Body of pancreas (tissue), 4 donors: ENCODE results near the gene GPRC5B. TPM values are rescaled to one million over a fixed set of nuclear protein-coding genes. Genes with fewer than 3 reads are reported as not detected.

Source experiments
- ATAC-seq: fragments of 150-250 bp; one replicate; pipeline ENCODE4 v1.9.1; 2016
- DNase-seq, 4 donors: peaks; one replicate each; pipeline ENCODE4 v3.0.0-alpha.2; 2019
- H3K27ac ChIP-seq, 4 donors: fragments of 200-600 bp; sonication (generic); 1 replicate in 3 of 4; 2 replicates in 1 of 4; pipeline versions ENCODE4 v1.5.1 to v1.6.1; 2016 to 2019; ENCODE audit warnings: mild to moderate bottlenecking in 1 of 4, mixed read lengths in 1 of 4, moderate library complexity in 1 of 4
- H3K27me3 ChIP-seq, 2 donors: fragments of 200-600 bp; sonication (generic); one replicate each; pipeline ENCODE4 v1.6.0; 2016; ENCODE audit warnings: mild to moderate bottlenecking in 1 of 2
- H3K36me3 ChIP-seq, 2 donors: fragments of 200-600 bp; sonication (generic); replicated peaks in 1 of 2; 2 replicates each; pipeline ENCODE4 v1.5.1; 2016; ENCODE audit warnings: low read depth in 2 of 2; ENCODE audit not compliant: insufficient read depth in 1 of 2
- H3K4me1 ChIP-seq: fragments of 200-600 bp; sonication (generic); one replicate; pipeline ENCODE4 v1.6.0; 2016
- H3K4me3 ChIP-seq, 2 donors: fragments of 200-600 bp; sonication (generic); 1 replicate in 1 of 2; 2 replicates in 1 of 2; pipeline ENCODE4 v1.5.1; 2016 to 2019
- H3K9me3 ChIP-seq, 3 donors: fragments of 200-600 bp; sonication (generic); 1 replicate in 2 of 3; 2 replicates in 1 of 3; pipeline ENCODE4 v1.5.1; 2016
- POLR2A ChIP-seq, 3 donors: fragments of 450-650 bp; IDR thresholded peaks; one replicate each; pipeline ENCODE4 v1.6.1; 2016; ENCODE audit warnings: antibody characterized with exemption in 3 of 3, mild to moderate bottlenecking in 2 of 3
- WGBS, 2 donors: methylation state at CpG; one replicate each; pipeline ENCODE4 v1.1.5; 2017; 5-methylcytosine and 5-hydroxymethylcytosine counted together
- intact Hi-C: fragments of 100-400 bp; cut with DNase I; formaldehyde crosslinking; loops from one replicate; pipeline ENCODE4 v1.15.1; 2023
- total RNA-seq, 2 donors: library from RNA; depleted of rRNA; stranded (reverse); fragments of >200 nt; gene quantifications; one replicate each; pipeline ENCODE4 v1.1.0, GENCODE V29; 2016
- TF ChIP-seq, protein P1 (sequence below), 7 experiments: fragments of 450-650 bp in 4 of 7; fragments of 200-600 bp in 3 of 7; sonication (generic) in 3 of 7; IDR thresholded peaks; one replicate each; pipeline ENCODE4 v1.5.1; 2016 to 2019; ENCODE audit warnings: antibody characterized with exemption in 7 of 7

Gene GPRC5B
- total RNA-seq, 2 donors from 2014 or later, result 27.7 to 31.6 TPM

- ATAC-seq (no peak), DNase-seq (no peak)
- WGBS, 2 donors, result 81 to 86% methylated on average over 6 of the region's 6 CpGs
- intact Hi-C loops, result no loop called here
- Histone ChIP-seq H3K27me3 (no peaks in the 10 kb centered on the region), H3K36me3 (peaks cover 0 to 2% of the 10 kb centered on the region in 2 donors), H3K9me3 (no peaks in the 10 kb centered on the region), H3K27ac (no peak overlapping the region), H3K4me1 (no peaks in the 10 kb centered on the region), H3K4me3 (no peak overlapping the region)
- no peak for TF ChIP-seq POLR2A (IDR thresholded peaks at IDR 0.05)
- TF ChIP-seq, protein P1, sequence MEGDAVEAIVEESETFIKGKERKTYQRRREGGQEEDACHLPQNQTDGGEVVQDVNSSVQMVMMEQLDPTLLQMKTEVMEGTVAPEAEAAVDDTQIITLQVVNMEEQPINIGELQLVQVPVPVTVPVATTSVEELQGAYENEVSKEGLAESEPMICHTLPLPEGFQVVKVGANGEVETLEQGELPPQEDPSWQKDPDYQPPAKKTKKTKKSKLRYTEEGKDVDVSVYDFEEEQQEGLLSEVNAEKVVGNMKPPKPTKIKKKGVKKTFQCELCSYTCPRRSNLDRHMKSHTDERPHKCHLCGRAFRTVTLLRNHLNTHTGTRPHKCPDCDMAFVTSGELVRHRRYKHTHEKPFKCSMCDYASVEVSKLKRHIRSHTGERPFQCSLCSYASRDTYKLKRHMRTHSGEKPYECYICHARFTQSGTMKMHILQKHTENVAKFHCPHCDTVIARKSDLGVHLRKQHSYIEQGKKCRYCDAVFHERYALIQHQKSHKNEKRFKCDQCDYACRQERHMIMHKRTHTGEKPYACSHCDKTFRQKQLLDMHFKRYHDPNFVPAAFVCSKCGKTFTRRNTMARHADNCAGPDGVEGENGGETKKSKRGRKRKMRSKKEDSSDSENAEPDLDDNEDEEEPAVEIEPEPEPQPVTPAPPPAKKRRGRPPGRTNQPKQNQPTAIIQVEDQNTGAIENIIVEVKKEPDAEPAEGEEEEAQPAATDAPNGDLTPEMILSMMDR (IDR thresholded peaks at IDR 0.05), result no peak
These were observed 30.1 kb downstream of the GPRC5B start for GRCh38 chr16:19854543-19854876.

- Histone ChIP-seq H3K36me3 (no peaks in the 10 kb centered on the region), H3K27me3 (no peaks in the 10 kb centered on the region), H3K9me3 (no peaks in the 10 kb centered on the region), H3K4me1 (no peaks in the 10 kb centered on the region), H3K27ac (peak overlapping the region in 2 of 4 donors; percentile 19 to 45), H3K4me3 (no peak overlapping the region)
- no peak for DNase-seq
- no peak for TF ChIP-seq POLR2A (IDR thresholded peaks at IDR 0.05)
- TF ChIP-seq, protein P1 (IDR thresholded peaks at IDR 0.05), result no peak
- peak; percentile 15 for ATAC-seq
- 68 to 70% methylated on average over 7 of the region's 7 CpGs for WGBS, 2 donors
- intact Hi-C loops, result no loop called here
These were observed 30.7 kb downstream of the GPRC5B start for GRCh38 chr16:19853742-19854542.

DNA sequence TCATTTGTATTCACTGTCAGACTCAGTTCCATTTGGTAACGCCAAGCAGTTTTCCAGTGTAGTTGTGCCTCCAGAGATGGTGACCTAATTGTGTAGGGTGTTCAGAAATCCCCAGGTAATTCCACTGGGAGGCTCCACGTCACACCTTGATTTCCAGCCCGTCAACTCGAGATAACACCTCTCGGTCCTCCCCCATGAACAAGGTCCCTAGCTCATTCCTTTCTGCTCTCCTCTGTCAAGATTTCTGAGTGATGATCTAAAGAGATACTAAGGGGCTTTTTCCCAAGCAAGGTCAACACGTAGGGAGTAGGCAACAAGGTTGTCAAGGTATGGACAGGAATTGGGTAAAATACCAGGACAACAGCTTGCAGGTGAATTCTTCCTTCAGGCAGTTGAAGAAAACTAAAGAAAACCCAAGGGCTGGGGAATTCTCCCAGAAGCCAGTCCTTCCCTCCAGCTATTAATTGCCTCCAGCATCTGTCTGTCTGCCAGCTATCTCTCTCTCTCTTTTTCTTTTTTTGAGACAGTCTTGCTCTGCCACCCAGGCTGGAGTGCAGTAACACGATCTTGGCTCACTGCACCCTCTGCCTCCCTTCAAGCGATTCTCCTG is 31.4 kb downstream of the GPRC5B start:
- intact Hi-C loops, result no loop called here

GRCh38 chr16:19851476-19851875 is 33.2 kb downstream of the GPRC5B start:
- intact Hi-C loops, result no loop called here
- H3K27me3 ChIP-seq, result no peaks in the 10 kb centered on the region
- H3K36me3 ChIP-seq, result no peaks in the 10 kb centered on the region
- TF ChIP-seq POLR2A (IDR thresholded peaks at IDR 0.05), result no peak
- TF ChIP-seq, protein P1 (IDR thresholded peaks at IDR 0.05), result no peak
- no peaks in the 10 kb centered on the region for H3K4me1 ChIP-seq
- WGBS, 2 donors, result 75 to 77% methylated on average over 7 of the region's 7 CpGs
- H3K4me3 ChIP-seq, result no peak overlapping the region
- no peak overlapping the region for H3K27ac ChIP-seq
- DNase-seq (no peak), ATAC-seq (no peak)
- no peaks in the 10 kb centered on the region for H3K9me3 ChIP-seq

More for the DNA sequence above, 31.4 kb downstream of the GPRC5B start:
- Histone ChIP-seq H3K4me3 (no peak overlapping the region), H3K27ac (peak overlapping the region in 2 of 4 donors; percentile 19 to 45), H3K27me3 (no peaks in the 10 kb centered on the region), H3K9me3 (no peaks in the 10 kb centered on the region), H3K4me1 (no peaks in the 10 kb centered on the region), H3K36me3 (no peaks in the 10 kb centered on the region)
- TF ChIP-seq, protein P1 (IDR thresholded peaks at IDR 0.05), result no peak
- no peak for TF ChIP-seq POLR2A (IDR thresholded peaks at IDR 0.05)
- DNase-seq (peak in 1 of 4 donors; percentile 10), ATAC-seq (peak; percentile 51)
- WGBS, 2 donors, result 70 to 87% methylated on average over 8 of the region's 8 CpGs
